ENCODE measurements around the gene GNLY.
"Not testable (repeated sequence)": the region's sequence is repeated elsewhere in the genome, so short reads cannot be mapped to it uniquely, and the experiment has no call there.

Gene GNLY

GRCh38 chr2:85710687-85711577, 16.8 kb downstream of the GNLY start:
- DNase-seq (ENCODE audit: low read depth in 2 of 2): no peak

GRCh38 chr2:85711578-85712060, 17.5 kb downstream of the GNLY start:
- DNase-seq (ENCODE audit: low read depth in 2 of 2): no peak

DNA sequence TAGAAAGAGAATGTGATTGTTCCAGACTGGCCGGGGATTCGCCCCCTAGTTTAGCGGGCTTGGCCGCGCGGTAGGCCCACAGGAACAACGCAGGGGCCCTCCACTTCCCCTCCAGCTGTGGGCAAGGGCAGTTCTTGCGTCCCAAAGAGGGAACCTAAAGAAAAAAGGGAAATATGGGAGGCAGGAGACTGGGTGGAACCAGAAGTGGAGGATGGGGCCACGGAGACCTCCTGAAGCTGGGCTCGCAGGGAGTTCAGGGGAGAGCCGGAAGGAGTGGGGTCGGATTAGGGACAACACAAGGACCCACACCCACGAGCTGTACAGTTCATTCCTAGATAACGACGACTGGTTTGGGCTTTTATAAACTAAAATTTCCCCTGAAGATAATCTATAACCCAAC, 18.2 kb downstream of the GNLY start:
- DNase-seq (ENCODE audit: low read depth in 2 of 2): no peak

- no peak for DNase-seq (ENCODE audit: low read depth in 2 of 2)
Measured at GRCh38 chr2:85712849-85713612, 18.9 kb downstream of the GNLY start.

- DNase-seq (ENCODE audit: low read depth in 2 of 2): no peak
Measured at GRCh38 chr2:85713836-85714235, 19.7 kb downstream of the GNLY start.

DNA sequence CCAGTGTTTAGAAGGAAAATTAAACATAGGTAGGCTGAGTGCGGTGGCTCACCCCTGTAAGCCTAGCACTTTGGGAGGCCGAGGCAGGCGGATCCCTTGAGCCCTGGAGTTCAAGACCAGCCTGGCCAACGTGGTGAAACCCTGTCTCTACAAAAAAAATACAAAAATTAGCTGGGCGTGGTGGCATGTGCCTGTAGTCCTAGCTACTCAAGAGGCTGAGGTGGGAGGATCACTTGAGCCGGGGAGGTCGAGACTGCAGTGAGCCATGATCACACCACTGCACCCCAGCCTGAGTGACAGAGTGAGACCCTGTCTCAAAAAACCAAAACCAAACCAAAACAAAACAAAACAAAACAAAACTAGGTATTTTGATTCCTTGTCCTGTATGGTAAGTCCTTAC, 20.3 kb downstream of the GNLY start:
- DNase-seq (ENCODE audit: low read depth in 2 of 2): not testable (repeated sequence)

- no peak for DNase-seq (ENCODE audit: low read depth in 2 of 2)
Measured at GRCh38 chr2:85714841-85715240, 20.7 kb downstream of the GNLY start.

GRCh38 chr2:85716346-85716914, 22.3 kb downstream of the GNLY start:
- DNase-seq (ENCODE audit: low read depth in 2 of 2): no peak

- DNase-seq (ENCODE audit: low read depth in 2 of 2): no peak
Measured at GRCh38 chr2:85717308-85718008, 23.3 kb downstream of the GNLY start.

GRCh38 chr2:85718009-85718391, 23.8 kb downstream of the GNLY start:
- no peak for DNase-seq (ENCODE audit: low read depth in 2 of 2)

GRCh38 chr2:85718885-85719492, 24.8 kb downstream of the GNLY start:
- no peak for DNase-seq (ENCODE audit: low read depth in 2 of 2)

GRCh38 chr2:85719609-85720240, 25.6 kb downstream of the GNLY start:
- DNase-seq (ENCODE audit: low read depth in 2 of 2): no peak

DNA sequence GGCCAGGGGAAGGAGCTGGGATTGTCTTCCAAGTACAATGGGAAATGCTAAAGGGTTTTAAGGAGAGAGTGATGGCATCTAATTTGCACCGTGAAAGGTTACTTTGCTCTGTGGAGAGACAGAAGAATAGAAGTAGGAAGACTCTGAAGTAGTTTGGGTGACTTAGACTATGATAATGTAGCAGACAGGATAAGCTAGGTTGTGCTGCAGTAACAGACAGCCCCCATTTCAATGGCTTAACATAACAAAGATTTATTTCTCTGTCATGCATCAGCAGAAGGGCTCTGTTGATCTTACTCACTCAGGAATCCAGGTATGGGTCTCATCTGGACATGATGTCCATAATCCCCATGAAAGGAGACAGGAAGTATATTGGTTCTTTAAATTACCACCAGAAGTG, 26.4 kb downstream of the GNLY start:
- no peak for DNase-seq (ENCODE audit: low read depth in 2 of 2)

GRCh38 chr2:85721641-85722040, 27.5 kb downstream of the GNLY start:
- DNase-seq (ENCODE audit: low read depth in 2 of 2): no peak

GRCh38 chr2:85722519-85722918, 28.4 kb downstream of the GNLY start:
- no peak for DNase-seq (ENCODE audit: low read depth in 2 of 2)

- DNase-seq (ENCODE audit: low read depth in 2 of 2): no peak
Measured at GRCh38 chr2:85723707-85724360, 29.7 kb downstream of the GNLY start.

GRCh38 chr2:85724731-85725181, 30.6 kb downstream of the GNLY start:
- no peak for DNase-seq (ENCODE audit: low read depth in 2 of 2)

- DNase-seq (ENCODE audit: low read depth in 2 of 2): no peak
Measured at GRCh38 chr2:85725451-85725850, 31.3 kb downstream of the GNLY start.

DNA sequence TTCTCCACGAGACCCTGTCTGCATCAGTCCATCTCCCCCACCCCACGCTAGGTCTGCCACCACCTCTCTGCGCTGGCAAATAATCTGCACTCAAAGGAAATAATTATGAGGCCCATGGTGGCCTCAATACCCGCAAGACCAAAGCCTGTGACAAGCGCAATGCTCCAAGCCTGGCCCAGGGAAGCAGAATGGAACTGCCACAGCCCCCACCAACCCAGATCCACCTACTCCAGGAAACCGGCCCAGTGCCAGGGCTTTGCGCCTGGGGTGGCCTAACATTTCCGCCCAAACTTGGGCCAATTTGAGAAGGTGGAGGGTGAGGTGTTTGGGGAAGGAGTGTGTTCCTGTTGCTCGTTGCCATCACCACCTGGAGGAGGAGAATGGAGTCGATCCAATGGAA, 33.6 kb downstream of the GNLY start:
- DNase-seq (ENCODE audit: low read depth in 2 of 2): no peak

DNA sequence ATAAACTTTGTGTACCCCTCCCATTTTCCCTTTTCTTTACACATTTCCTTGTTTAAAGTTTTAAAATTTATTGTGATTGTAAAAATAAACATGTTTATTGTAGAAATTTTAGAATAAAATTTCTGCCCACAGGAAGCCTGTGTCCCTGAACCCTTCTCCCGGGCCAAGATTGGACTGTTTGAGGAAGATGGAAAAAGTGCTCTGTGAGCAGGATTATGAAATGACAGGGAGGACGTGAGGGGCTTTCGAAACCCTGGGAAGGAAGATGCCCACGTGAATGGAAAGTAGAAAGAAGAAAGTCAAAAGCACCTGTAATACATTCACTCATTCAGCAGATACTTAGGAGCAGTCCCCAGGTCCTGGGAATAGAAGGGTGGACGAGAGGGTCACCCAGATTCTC, 34.2 kb downstream of the GNLY start:
- DNase-seq (ENCODE audit: low read depth in 2 of 2): no peak
